ENCODE measurements around the gene DUSP6. TPM values are rescaled to one million over a fixed set of nuclear protein-coding genes. Genes with fewer than 3 reads are reported as not detected.

DUSP6 gene
- total RNA-seq, 3 donors from 2014 or later (not counting 1 experiment from before 2014, with no cell fraction given), result 52.2 to 222 (median 141) TPM

DNA sequence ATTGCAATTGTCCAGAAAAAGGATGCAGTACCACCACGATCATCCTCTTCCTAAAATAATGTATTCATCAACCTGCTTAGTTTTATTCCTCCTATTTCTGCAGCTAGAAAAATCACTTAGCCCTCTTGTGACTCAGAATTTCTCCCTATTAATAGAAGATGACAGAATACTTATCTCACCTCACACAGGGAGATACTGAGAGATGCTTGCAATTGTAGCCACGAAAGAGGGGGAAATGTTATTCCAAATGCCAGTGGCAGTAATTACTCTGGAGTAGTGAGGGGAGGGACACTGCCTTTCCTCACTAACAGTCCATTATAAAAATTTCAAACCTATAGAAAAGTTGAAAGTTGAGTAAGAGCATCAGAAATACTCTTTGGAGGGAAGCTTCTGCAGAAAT lies 11.8 kb upstream of the DUSP6 start:
- Histone ChIP-seq H3K9me3 (ENCODE audit: control insufficient read depth, insufficient read depth, low read length) (no peaks in the 10 kb centered on the region), H3K4me3 (ENCODE audit: low read length) (no peak overlapping the region), H3K36me3 (ENCODE audit: control insufficient read depth, insufficient read depth, low read length) (no peaks in the 10 kb centered on the region), H3K27me3 (ENCODE audit: control insufficient read depth, insufficient read depth, low read length) (no peaks in the 10 kb centered on the region), H3K27ac (ENCODE audit: low read length) (no peak overlapping the region), H3K4me1 (ENCODE audit: control insufficient read depth, insufficient read depth, low read length) (no peaks in the 10 kb centered on the region)
- intact Hi-C loops (cut with micrococcal nuclease), result no loop called here
- Mint-ChIP-seq H3K4me1 (peaks cover 0 to 6% of the 10 kb centered on the region in 2 donors), H3K4me3 (no peak overlapping the region), H3K27ac (no peak overlapping the region), H3K27me3 (ENCODE audit: low read depth in 2 of 2) (no peaks in the 10 kb centered on the region), H3K9me3 (no peaks in the 10 kb centered on the region), H3K36me3 (no peaks in the 10 kb centered on the region)
- DNase-seq (no peak), ATAC-seq (no peak)
- TF ChIP-seq, protein P1, sequence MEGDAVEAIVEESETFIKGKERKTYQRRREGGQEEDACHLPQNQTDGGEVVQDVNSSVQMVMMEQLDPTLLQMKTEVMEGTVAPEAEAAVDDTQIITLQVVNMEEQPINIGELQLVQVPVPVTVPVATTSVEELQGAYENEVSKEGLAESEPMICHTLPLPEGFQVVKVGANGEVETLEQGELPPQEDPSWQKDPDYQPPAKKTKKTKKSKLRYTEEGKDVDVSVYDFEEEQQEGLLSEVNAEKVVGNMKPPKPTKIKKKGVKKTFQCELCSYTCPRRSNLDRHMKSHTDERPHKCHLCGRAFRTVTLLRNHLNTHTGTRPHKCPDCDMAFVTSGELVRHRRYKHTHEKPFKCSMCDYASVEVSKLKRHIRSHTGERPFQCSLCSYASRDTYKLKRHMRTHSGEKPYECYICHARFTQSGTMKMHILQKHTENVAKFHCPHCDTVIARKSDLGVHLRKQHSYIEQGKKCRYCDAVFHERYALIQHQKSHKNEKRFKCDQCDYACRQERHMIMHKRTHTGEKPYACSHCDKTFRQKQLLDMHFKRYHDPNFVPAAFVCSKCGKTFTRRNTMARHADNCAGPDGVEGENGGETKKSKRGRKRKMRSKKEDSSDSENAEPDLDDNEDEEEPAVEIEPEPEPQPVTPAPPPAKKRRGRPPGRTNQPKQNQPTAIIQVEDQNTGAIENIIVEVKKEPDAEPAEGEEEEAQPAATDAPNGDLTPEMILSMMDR (IDR thresholded peaks at IDR 0.05), result no peak
- 100% methylated on average over 1 of the region's 2 CpGs for WGBS (ENCODE audit: insufficient coverage)

DNA sequence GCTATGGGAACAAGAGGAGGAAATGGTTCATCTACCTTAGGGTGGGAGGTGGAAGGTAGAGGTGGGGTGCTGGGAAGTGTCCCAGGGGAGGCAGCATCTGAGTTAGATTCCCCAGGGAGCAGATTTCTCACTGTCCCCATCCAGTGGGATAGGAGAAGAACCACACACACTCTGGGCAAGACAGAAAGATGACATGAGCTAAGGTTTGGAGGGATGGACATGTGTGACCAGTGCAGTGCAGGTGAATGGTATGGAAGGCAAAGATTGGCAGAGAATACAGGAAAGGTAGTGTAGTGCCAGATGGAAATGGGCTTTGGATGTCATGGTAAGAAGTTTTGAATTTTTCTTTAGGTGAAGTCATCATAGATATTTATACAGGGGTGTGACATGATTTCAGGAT lies 11.3 kb upstream of the DUSP6 start:
- Histone ChIP-seq H3K4me1 (ENCODE audit: control insufficient read depth, insufficient read depth, low read length) (no peaks in the 10 kb centered on the region), H3K27me3 (ENCODE audit: control insufficient read depth, insufficient read depth, low read length) (no peaks in the 10 kb centered on the region), H3K9me3 (ENCODE audit: control insufficient read depth, insufficient read depth, low read length) (no peaks in the 10 kb centered on the region), H3K27ac (ENCODE audit: low read length) (no peak overlapping the region), H3K36me3 (ENCODE audit: control insufficient read depth, insufficient read depth, low read length) (no peaks in the 10 kb centered on the region), H3K4me3 (ENCODE audit: low read length) (no peak overlapping the region)
- Mint-ChIP-seq H3K9me3 (no peaks in the 10 kb centered on the region), H3K4me1 (peaks cover 0 to 6% of the 10 kb centered on the region in 2 donors), H3K27me3 (ENCODE audit: low read depth in 2 of 2) (no peaks in the 10 kb centered on the region), H3K27ac (no peak overlapping the region), H3K36me3 (no peaks in the 10 kb centered on the region), H3K4me3 (no peak overlapping the region)
- DNase-seq (no peak), ATAC-seq (no peak)
- intact Hi-C loops (cut with micrococcal nuclease), result no loop called here
- TF ChIP-seq, protein P1 (IDR thresholded peaks at IDR 0.05), result no peak

DNA sequence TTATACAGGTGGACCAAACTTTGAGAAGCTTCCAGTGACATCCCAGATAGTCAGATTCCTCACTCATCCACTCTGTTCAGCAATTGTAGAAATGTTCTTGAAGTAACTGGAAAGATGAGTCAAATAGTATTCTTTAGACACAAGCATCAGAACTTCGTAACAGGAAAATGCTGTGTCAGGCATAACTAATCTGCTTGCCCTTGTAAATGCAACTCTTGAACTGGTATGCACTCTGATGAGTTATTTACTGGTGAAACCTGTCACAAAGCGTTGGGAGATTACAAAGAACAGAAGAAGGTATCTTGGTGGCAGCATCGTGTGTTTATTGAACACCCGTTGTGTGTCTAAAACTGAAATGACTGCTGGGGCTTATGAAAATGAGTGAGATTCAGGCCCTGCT lies 10.8 kb upstream of the DUSP6 start:
- Histone ChIP-seq H3K4me1 (ENCODE audit: control insufficient read depth, insufficient read depth, low read length) (no peaks in the 10 kb centered on the region), H3K27ac (ENCODE audit: low read length) (no peak overlapping the region), H3K27me3 (ENCODE audit: control insufficient read depth, insufficient read depth, low read length) (no peaks in the 10 kb centered on the region), H3K36me3 (ENCODE audit: control insufficient read depth, insufficient read depth, low read length) (no peaks in the 10 kb centered on the region), H3K4me3 (ENCODE audit: low read length) (no peak overlapping the region), H3K9me3 (ENCODE audit: control insufficient read depth, insufficient read depth, low read length) (no peaks in the 10 kb centered on the region)
- Mint-ChIP-seq H3K27me3 (ENCODE audit: low read depth in 2 of 2) (no peaks in the 10 kb centered on the region), H3K36me3 (no peaks in the 10 kb centered on the region), H3K4me3 (no peak overlapping the region), H3K4me1 (peaks cover 0 to 6% of the 10 kb centered on the region in 2 donors), H3K9me3 (no peaks in the 10 kb centered on the region), H3K27ac (no peak overlapping the region)
- DNase-seq (no peak), ATAC-seq (no peak)
- TF ChIP-seq, protein P1 (IDR thresholded peaks at IDR 0.05), result no peak
- intact Hi-C loops (cut with micrococcal nuclease), result no loop called here
- 92% methylated on average over 4 of the region's 4 CpGs for WGBS (ENCODE audit: insufficient coverage)

DNA sequence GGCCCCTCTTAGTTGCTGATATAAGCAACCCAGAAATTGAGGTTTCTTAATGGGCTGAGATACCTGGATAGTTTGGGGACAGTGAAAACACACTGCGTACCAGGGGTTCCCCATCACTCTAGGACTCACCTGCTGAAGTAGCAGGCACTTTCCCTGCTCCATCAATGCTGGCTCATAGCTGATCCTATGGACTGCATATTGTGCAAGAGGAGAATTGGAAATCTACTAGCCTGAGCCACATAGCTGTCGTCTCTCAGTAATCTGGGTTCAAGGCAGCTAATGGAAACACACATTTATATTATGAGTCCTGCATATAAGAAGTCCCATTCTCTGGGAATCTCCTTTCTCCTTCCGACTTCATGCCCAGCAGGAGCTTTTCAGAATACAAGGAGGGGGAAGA lies 7.3 kb upstream of the DUSP6 start:
- ATAC-seq (no peak), DNase-seq (no peak)
- H3K4me3 Mint-ChIP-seq, result no peak overlapping the region
- no peaks in the 10 kb centered on the region for H3K36me3 ChIP-seq (ENCODE audit: control insufficient read depth, insufficient read depth, low read length)
- no peaks in the 10 kb centered on the region for H3K27me3 ChIP-seq (ENCODE audit: control insufficient read depth, insufficient read depth, low read length)
- peaks cover 6% of the 10 kb centered on the region for H3K4me1 ChIP-seq (ENCODE audit: control insufficient read depth, insufficient read depth, low read length)
- intact Hi-C loops (cut with micrococcal nuclease), result no loop called here
- no peak overlapping the region for H3K27ac Mint-ChIP-seq
- no peaks in the 10 kb centered on the region for H3K9me3 ChIP-seq (ENCODE audit: control insufficient read depth, insufficient read depth, low read length)
- peaks cover 9 to 23% of the 10 kb centered on the region in 2 donors for H3K4me1 Mint-ChIP-seq
- H3K4me3 ChIP-seq (ENCODE audit: low read length), result no peak overlapping the region
- TF ChIP-seq, protein P1 (IDR thresholded peaks at IDR 0.05), result no peak
- 93% methylated on average over 2 of the region's 3 CpGs for WGBS (ENCODE audit: insufficient coverage)
- no peaks in the 10 kb centered on the region for H3K36me3 Mint-ChIP-seq
- no peaks in the 10 kb centered on the region for H3K9me3 Mint-ChIP-seq
- no peaks in the 10 kb centered on the region for H3K27me3 Mint-ChIP-seq (ENCODE audit: low read depth in 2 of 2)
- H3K27ac ChIP-seq (ENCODE audit: low read length), result no peak overlapping the region

All from natural killer cell (primary cell).